C4-2B (cell line): ENCODE measurements around the gene DNAJC30.

Experiments used
- H3K27ac ChIP-seq: fragments of 450-650 bp; 2 replicates; pipeline ENCODE4 v1.5.1; 2017
- CTCF ChIP-seq: fragments of 450-650 bp; conservative IDR thresholded peaks from 2 replicates; pipeline ENCODE4 v1.5.1; 2017; ENCODE audit warnings: mild to moderate bottlenecking
- ZFX ChIP-seq: fragments of 450-650 bp; IDR thresholded peaks from 2 replicates; pipeline ENCODE4 v1.6.1; 2017

DNAJC30 gene

GRCh38 chr7:73721377-73721817 is 38.1 kb upstream of the DNAJC30 start:
- TF ChIP-seq CTCF (no peak), ZFX (no peak)
- H3K27ac ChIP-seq = peak overlapping the region; percentile 41

- H3K27ac ChIP-seq = peak overlapping the region; percentile 41; the same call in 1 of the 2 replicates
These were observed 37.2 kb upstream of the DNAJC30 start for GRCh38 chr7:73720443-73720842.

- TF ChIP-seq ZFX = no peak
- TF ChIP-seq CTCF = no peak
- H3K27ac ChIP-seq = peak overlapping the region; percentile 71; the same call in 1 of the 2 replicates
These were observed 36.5 kb upstream of the DNAJC30 start for GRCh38 chr7:73719806-73720169.

GRCh38 chr7:73718905-73719805 is 35.9 kb upstream of the DNAJC30 start, which contains the start of gene STX1A:
Gene STX1A, minus strand, starts transcription at chr7:73719669. Its CDS starts 38 bp downstream, at chr7:73719631.
- TF ChIP-seq ZFX = no peak
- TF ChIP-seq CTCF = no peak
- peak within 1 kb of the TSS; percentile 71 for H3K27ac ChIP-seq

- TF ChIP-seq ZFX (no peak), CTCF (no peak)
- H3K27ac ChIP-seq = peak overlapping the region; percentile 71; the same call in 1 of the 2 replicates
These were observed 35.2 kb upstream of the DNAJC30 start for GRCh38 chr7:73718438-73718881.

- TF ChIP-seq CTCF = no peak
- TF ChIP-seq ZFX = no peak
- no peak overlapping the region for H3K27ac ChIP-seq
These were observed 34.7 kb upstream of the DNAJC30 start for GRCh38 chr7:73717991-73718405.

- TF ChIP-seq ZFX = no peak
- no peak for TF ChIP-seq CTCF
- H3K27ac ChIP-seq = no peak overlapping the region
These were observed 34.0 kb upstream of the DNAJC30 start for GRCh38 chr7:73717025-73717807.
